Fibroblast of lung (primary cell): ENCODE measurements around the gene ARF4. TPM values are rescaled to one million over a fixed set of nuclear protein-coding genes. Genes with fewer than 3 reads are reported as not detected.

Source experiments
- DNase-seq, 2 donors: peaks; one replicate each; pipeline versions ENCODE4 v3.0.0 to v3.0.0-alpha.2; 2010; ENCODE audit warnings: low read depth in 2 of 2
- H2AFZ ChIP-seq: 2 replicates; pipeline ENCODE4 v1.5.1; 2012; ENCODE audit warnings: low read length, control low read depth, inconsistent platforms
- H3K27ac ChIP-seq: 2 replicates; pipeline ENCODE4 v1.5.1; 2011; ENCODE audit warnings: low read length, control low read depth; ENCODE audit not compliant: insufficient read depth
- H3K27me3 ChIP-seq: 2 replicates; pipeline ENCODE4 v1.5.1; 2011; ENCODE audit warnings: mild to moderate bottlenecking, low read length; ENCODE audit not compliant: control insufficient read depth, insufficient read depth
- H3K36me3 ChIP-seq: 2 replicates; pipeline ENCODE4 v1.5.1; 2011; ENCODE audit warnings: low read length; ENCODE audit not compliant: control insufficient read depth, insufficient read depth
- H3K4me1 ChIP-seq: 2 replicates; pipeline ENCODE4 v1.5.1; 2011; ENCODE audit warnings: low read length; ENCODE audit not compliant: control insufficient read depth, insufficient read depth; ENCODE audit errors: extremely low read depth
- H3K4me2 ChIP-seq: 2 replicates; pipeline ENCODE4 v1.5.1; 2011; ENCODE audit warnings: low read length, control low read depth; ENCODE audit not compliant: insufficient read depth; ENCODE audit errors: extremely low read depth
- H3K4me3 ChIP-seq, 4 experiments: fragments of 200-600 bp in 1 of 4; sonication (generic) in 1 of 4; replicated peaks in 1 of 4; 2 replicates each; pipeline ENCODE4 v1.5.1; 2011 to 2016; ENCODE audit warnings: low read length in 4 of 4, low read depth in 3 of 4, mild to moderate bottlenecking in 3 of 4, control low read depth in 2 of 4, inconsistent platforms in 1 of 4, mixed read lengths in 1 of 4; ENCODE audit not compliant: insufficient read depth in 1 of 4; ENCODE audit errors: control extremely low read depth in 1 of 4
- H3K79me2 ChIP-seq: 2 replicates; pipeline ENCODE4 v1.5.1; 2012; ENCODE audit warnings: mild to moderate bottlenecking, low read length, inconsistent platforms; ENCODE audit not compliant: control insufficient read depth, insufficient read depth
- H3K9ac ChIP-seq: 2 replicates; pipeline ENCODE4 v1.5.1; 2011; ENCODE audit warnings: mild to moderate bottlenecking, low read length, control low read depth; ENCODE audit not compliant: insufficient read depth
- H3K9me3 ChIP-seq: 2 replicates; pipeline ENCODE4 v1.5.1; 2012; ENCODE audit warnings: low read depth, low read length; ENCODE audit not compliant: control insufficient read depth, insufficient read depth
- H4K20me1 ChIP-seq: 2 replicates; pipeline ENCODE4 v1.5.1; 2011; ENCODE audit warnings: low read length; ENCODE audit not compliant: control insufficient read depth, insufficient read depth; ENCODE audit errors: extremely low read depth
- EZH2 ChIP-seq: IDR thresholded peaks from 2 replicates; pipeline ENCODE4 v1.5.1; 2012; ENCODE audit warnings: low read length, control low read depth, mild to moderate bottlenecking; ENCODE audit errors: missing control alignments
- polyA minus RNA-seq: library from RNA; depleted of rRNA, polyadenylated mRNA; stranded (reverse); fragments of >200 nt; gene quantifications from 2 replicates; pipeline ENCODE4 v1.2.3, GENCODE V29; 2011; ENCODE audit warnings: low replicate concordance
- polyA plus RNA-seq, 2 donors: library from polyadenylated mRNA; depleted of rRNA in 1 of 2; stranded (reverse) in 1 of 2; unstranded in 1 of 2; fragments of >200 nt; gene quantifications; 2 replicates each; pipeline ENCODE4 v1.2.1, GENCODE V29; 2011 to 2012; ENCODE audit warnings: missing spikeins in 1 of 2
- total RNA-seq: library from RNA; depleted of rRNA; stranded (reverse); fragments of >200 nt; gene quantifications from 2 replicates; pipeline ENCODE4 v1.2.1, GENCODE V29; 2014
- TF ChIP-seq, protein P1 (sequence below), 2 donors: IDR thresholded peaks in 1 of 2; conservative IDR thresholded peaks in 1 of 2; 1 replicate in 1 of 2; 2 replicates in 1 of 2; pipeline ENCODE4 v1.5.1; 2011 to 2012; ENCODE audit warnings: low read length in 2 of 2, control low read depth in 1 of 2, inconsistent platforms in 1 of 2, low read depth in 1 of 2, mild to moderate bottlenecking in 1 of 2

ARF4 gene
- total RNA-seq (121 and 173 TPM in 2 replicates), polyA plus RNA-seq (544 and 761 TPM in 2 replicates), polyA minus RNA-seq (664 and 790 TPM in 2 replicates)
- polyA plus RNA-seq (2012): 361 and 444 TPM in 2 replicates

DNA sequence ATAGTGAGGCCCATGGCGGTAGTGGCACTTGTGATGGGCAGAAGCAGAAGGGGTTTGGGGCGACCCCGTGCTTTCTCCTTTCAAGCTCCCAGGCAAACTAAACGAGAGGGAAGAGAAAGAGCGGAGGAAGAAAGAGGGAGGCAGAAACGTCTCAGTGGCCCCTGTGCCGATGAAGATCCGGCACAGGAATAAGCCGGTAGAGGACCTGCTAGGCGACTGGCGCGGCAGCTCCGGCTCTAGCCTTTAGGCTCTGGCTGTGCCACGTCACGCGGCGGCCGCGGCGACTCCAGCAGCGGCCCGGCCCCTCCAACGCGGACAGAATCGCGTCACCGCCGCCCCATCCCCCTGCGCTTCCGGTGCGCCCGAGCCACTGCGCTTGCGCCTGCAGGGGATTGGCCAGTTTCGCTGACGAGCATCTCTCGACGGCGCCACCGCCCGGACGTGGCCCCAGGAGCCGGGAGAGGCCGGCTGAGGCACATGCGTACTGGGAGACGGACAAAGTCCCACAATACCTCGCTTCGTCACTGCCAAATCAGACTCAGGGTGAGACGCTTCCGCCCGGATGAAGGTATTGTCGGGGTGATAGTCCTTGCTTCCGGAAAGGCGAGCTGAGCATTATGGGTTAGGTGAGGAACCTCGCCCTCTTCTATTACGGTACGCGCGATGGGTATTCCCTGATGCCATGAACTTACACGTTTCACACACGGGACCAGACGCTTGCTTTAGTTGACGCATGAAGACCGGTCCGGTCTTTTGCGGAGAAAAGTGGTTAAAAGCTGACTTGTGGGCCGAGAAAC, at the start of gene ARF4:
ARF4 (minus strand) TSS at position 218 of the 797 bp plus-strand sequence; CDS start at position 14, 204 bp downstream.
- H3K4me1 ChIP-seq: peaks cover 5% of the 10 kb centered on the region
- H3K4me2 ChIP-seq: peak within 1 kb of the TSS; percentile 99
- DNase-seq: peak; percentile 99
- H3K4me3 ChIP-seq: peak within 1 kb of the TSS; percentile 84 to 98 (median 92)
- no peaks in the 10 kb centered on the region for H3K9me3 ChIP-seq
- TF ChIP-seq EZH2: no peak
- TF ChIP-seq, protein P1, sequence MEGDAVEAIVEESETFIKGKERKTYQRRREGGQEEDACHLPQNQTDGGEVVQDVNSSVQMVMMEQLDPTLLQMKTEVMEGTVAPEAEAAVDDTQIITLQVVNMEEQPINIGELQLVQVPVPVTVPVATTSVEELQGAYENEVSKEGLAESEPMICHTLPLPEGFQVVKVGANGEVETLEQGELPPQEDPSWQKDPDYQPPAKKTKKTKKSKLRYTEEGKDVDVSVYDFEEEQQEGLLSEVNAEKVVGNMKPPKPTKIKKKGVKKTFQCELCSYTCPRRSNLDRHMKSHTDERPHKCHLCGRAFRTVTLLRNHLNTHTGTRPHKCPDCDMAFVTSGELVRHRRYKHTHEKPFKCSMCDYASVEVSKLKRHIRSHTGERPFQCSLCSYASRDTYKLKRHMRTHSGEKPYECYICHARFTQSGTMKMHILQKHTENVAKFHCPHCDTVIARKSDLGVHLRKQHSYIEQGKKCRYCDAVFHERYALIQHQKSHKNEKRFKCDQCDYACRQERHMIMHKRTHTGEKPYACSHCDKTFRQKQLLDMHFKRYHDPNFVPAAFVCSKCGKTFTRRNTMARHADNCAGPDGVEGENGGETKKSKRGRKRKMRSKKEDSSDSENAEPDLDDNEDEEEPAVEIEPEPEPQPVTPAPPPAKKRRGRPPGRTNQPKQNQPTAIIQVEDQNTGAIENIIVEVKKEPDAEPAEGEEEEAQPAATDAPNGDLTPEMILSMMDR (conservative IDR thresholded peaks at IDR 0.05 in 1 of 2, IDR thresholded peaks at IDR 0.05 in 1 of 2; ENCODE audit: low read depth in 1 of 2, low read length in 2 of 2): peak in 1 of 2 donors; percentile 15
- H2AFZ ChIP-seq: peak within 1 kb of the TSS; percentile 76
- H3K9ac ChIP-seq: peak within 1 kb of the TSS; percentile 90
- peaks cover 1% of the 10 kb centered on the region for H3K36me3 ChIP-seq
- H3K79me2 ChIP-seq: peaks cover 52% of the 10 kb centered on the region
- no peaks in the 10 kb centered on the region for H3K27me3 ChIP-seq
- H4K20me1 ChIP-seq: peaks cover 23% of the 10 kb centered on the region
- H3K27ac ChIP-seq: peak within 1 kb of the TSS; percentile 100

DNA sequence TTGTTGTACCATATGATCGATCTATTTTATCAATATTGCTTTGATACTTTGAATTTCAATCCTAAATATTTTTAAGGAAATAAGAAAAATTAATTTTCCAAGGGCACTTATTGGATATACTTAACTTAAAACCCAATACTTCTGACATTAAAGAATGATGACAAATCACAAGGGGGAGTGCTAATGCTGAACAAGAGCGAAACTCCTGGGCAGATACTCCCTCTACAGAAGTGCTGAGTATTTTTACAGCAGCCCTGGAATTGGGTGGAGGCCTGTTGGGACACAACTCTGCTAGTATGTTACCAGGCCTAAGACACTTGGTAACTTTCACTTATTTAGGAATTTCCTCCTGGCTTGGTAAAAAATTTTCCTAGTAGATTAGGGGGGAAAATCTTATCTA, 49.6 kb upstream of the ARF4 start:
- Histone ChIP-seq H3K9ac (no peak overlapping the region), H3K27me3 (no peaks in the 10 kb centered on the region), H3K27ac (no peak overlapping the region), H3K4me2 (no peak overlapping the region), H3K79me2 (no peaks in the 10 kb centered on the region), H3K4me1 (no peaks in the 10 kb centered on the region), H4K20me1 (no peaks in the 10 kb centered on the region), H3K9me3 (no peaks in the 10 kb centered on the region), H3K4me3 (no peak overlapping the region), H3K36me3 (peaks cover 4% of the 10 kb centered on the region), H2AFZ (no peak overlapping the region)
- TF ChIP-seq, protein P1 (conservative IDR thresholded peaks at IDR 0.05 in 1 of 2, IDR thresholded peaks at IDR 0.05 in 1 of 2; ENCODE audit: low read depth in 1 of 2, low read length in 2 of 2): no peak
- TF ChIP-seq EZH2: no peak
- peak; percentile 44 to 56 for DNase-seq

DNA sequence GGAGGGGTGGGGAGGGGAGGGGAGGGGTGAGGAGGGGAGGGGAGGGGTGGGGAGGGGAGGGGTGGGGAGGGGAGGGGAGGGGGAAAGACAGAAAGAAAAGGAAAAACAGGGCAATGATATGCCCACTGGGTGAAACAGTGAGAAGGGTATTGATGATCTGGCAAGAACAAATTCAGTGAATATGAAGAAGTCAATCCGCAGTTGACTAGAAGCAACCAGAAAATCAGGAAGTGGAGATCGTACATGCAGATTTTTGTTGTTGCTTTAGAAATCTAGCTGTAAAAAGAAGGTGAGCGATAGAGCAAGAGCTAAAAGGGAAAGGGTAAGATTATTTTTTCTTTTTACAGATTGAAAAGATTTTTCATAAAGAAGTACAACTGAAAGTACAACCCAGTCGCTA, 47.6 kb upstream of the ARF4 start:
- no peaks in the 10 kb centered on the region for H4K20me1 ChIP-seq
- H3K79me2 ChIP-seq: no peaks in the 10 kb centered on the region
- H3K4me2 ChIP-seq: no peak overlapping the region

More for the DNA sequence above, 47.6 kb upstream of the ARF4 start:
- peaks cover 4% of the 10 kb centered on the region for H3K36me3 ChIP-seq
- no peak overlapping the region for H3K27ac ChIP-seq
- no peaks in the 10 kb centered on the region for H3K4me1 ChIP-seq
- no peak for TF ChIP-seq EZH2
- TF ChIP-seq, protein P1 (conservative IDR thresholded peaks at IDR 0.05 in 1 of 2, IDR thresholded peaks at IDR 0.05 in 1 of 2; ENCODE audit: low read depth in 1 of 2, low read length in 2 of 2): no peak
- no peak for DNase-seq
- H3K9me3 ChIP-seq: no peaks in the 10 kb centered on the region
- no peak overlapping the region for H2AFZ ChIP-seq
- no peak overlapping the region for H3K4me3 ChIP-seq
- no peak overlapping the region for H3K9ac ChIP-seq
- H3K27me3 ChIP-seq: no peaks in the 10 kb centered on the region
